ENCODE results near the gene IL13RA1. TPM values are rescaled to one million over a fixed set of nuclear protein-coding genes. Genes with fewer than 3 reads are reported as not detected.

The IL13RA1 gene
- total RNA-seq, 1 experiment from 2014 or later: 106 TPM

DNA sequence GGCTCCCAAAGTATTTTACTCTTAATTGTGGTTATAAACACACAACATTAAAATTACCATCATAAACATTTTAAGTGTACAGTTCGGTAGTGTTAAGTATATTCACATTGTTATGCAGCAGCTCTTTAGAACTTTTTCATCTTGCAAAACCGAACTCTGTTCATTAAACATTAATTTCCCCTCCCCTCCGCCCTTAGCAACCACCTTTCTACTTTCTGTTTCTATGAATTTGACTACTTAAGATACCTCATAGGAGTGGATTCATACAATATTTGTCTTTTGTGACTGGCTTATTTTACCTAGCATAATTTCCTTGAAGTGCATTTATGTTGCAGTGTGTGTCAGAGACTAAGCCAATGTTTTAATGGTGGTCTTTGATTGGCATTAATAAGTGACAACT, 32.6 kb downstream of the IL13RA1 start:
- BruUV-seq (replicated peaks): no TSS peak
- Histone ChIP-seq H3K4me3 (no peak overlapping the region), H3F3A (ENCODE audit: insufficient read depth, low read depth) (0 out of 2 replicates have a peak, but pooled peaks cover 5% of the 10 kb centered on the region), H3K9me2 (ENCODE audit: insufficient read depth) (no peaks in the 10 kb centered on the region), H3K27ac (no peak overlapping the region), H3K4me1 (replicated peaks; ENCODE audit: insufficient read depth) (no peaks in the 10 kb centered on the region), H3K27me3 (ENCODE audit: insufficient read depth, low read depth) (no peaks in the 10 kb centered on the region), H3K9me3 (ENCODE audit: insufficient read depth, low read depth) (no peaks in the 10 kb centered on the region), H3K4me2 (no peak overlapping the region), H2AFZ (no peak overlapping the region), H3K79me2 (ENCODE audit: low read depth) (no peaks in the 10 kb centered on the region), H4K20me1 (ENCODE audit: insufficient read depth) (no peaks in the 10 kb centered on the region; the same call in 1 of the 2 replicates), H3K36me3 (ENCODE audit: low read depth) (peaks cover 12% of the 10 kb centered on the region; the same call in 1 of the 2 replicates)
- no peak for DNase-seq
- POLR2A ChIA-PET (ENCODE audit: unreplicated experiment): no interaction called here
- TF ChIP-seq CTCF (conservative IDR thresholded peaks at IDR 0.05) (no peak), EZH2 (IDR thresholded peaks at IDR 0.05; ENCODE audit: low read depth) (no peak)
- intact Hi-C loops (cut with micrococcal nuclease; ENCODE audit: unreplicated experiment): no loop called here
- CTCF ChIA-PET: no interaction called here

GRCh38 chrX:118761939-118762707, 34.7 kb downstream of the IL13RA1 start:
- no peak overlapping the region for H3K4me3 ChIP-seq
- no peaks in the 10 kb centered on the region for H3K79me2 ChIP-seq (ENCODE audit: low read depth)
- no peak overlapping the region for H3K27ac ChIP-seq
- no peaks in the 10 kb centered on the region for H3K9me2 ChIP-seq (ENCODE audit: insufficient read depth)
- no peaks in the 10 kb centered on the region for H3K4me1 ChIP-seq (replicated peaks; ENCODE audit: insufficient read depth)
- TF ChIP-seq CTCF (conservative IDR thresholded peaks at IDR 0.05) (no peak; the same call in 1 of the 2 replicates), EZH2 (IDR thresholded peaks at IDR 0.05; ENCODE audit: low read depth) (no peak)
- intact Hi-C loops (cut with micrococcal nuclease; ENCODE audit: unreplicated experiment): no loop called here
- ChIA-PET POLR2A (ENCODE audit: unreplicated experiment) (no interaction called here), CTCF (interaction anchor here (0.6 kb wide), 1 partner anchor 158 kb away, joined by 3 read pairs; no protein-coding TSS in a partner anchor)
- H2AFZ ChIP-seq: no peak overlapping the region
- BruUV-seq (replicated peaks): no TSS peak
- DNase-seq: no peak
- H3F3A ChIP-seq (ENCODE audit: insufficient read depth, low read depth): 0 out of 2 replicates have a peak, but pooled peaks cover 5% of the 10 kb centered on the region
- H4K20me1 ChIP-seq (ENCODE audit: insufficient read depth): no peaks in the 10 kb centered on the region
- no peak overlapping the region for H3K4me2 ChIP-seq
- no peaks in the 10 kb centered on the region for H3K9me3 ChIP-seq (ENCODE audit: insufficient read depth, low read depth)
- H3K36me3 ChIP-seq (ENCODE audit: low read depth): peaks cover 12% of the 10 kb centered on the region; the same call in 1 of the 2 replicates
- no peaks in the 10 kb centered on the region for H3K27me3 ChIP-seq (ENCODE audit: insufficient read depth, low read depth)

- DNase-seq: no peak
- POLR2A ChIA-PET (ENCODE audit: unreplicated experiment): no interaction called here
- Histone ChIP-seq H4K20me1 (ENCODE audit: insufficient read depth) (no peaks in the 10 kb centered on the region), H3K27ac (no peak overlapping the region), H3F3A (ENCODE audit: insufficient read depth, low read depth) (0 out of 2 replicates have a peak, but pooled peaks cover under 1% of the 10 kb centered on the region), H3K9me3 (ENCODE audit: insufficient read depth, low read depth) (no peaks in the 10 kb centered on the region), H3K79me2 (ENCODE audit: low read depth) (no peaks in the 10 kb centered on the region), H3K27me3 (ENCODE audit: insufficient read depth, low read depth) (no peaks in the 10 kb centered on the region), H3K36me3 (ENCODE audit: low read depth) (peaks cover 6% of the 10 kb centered on the region; the same call in 1 of the 2 replicates), H2AFZ (no peak overlapping the region), H3K4me1 (replicated peaks; ENCODE audit: insufficient read depth) (no peaks in the 10 kb centered on the region), H3K4me3 (no peak overlapping the region), H3K9me2 (ENCODE audit: insufficient read depth) (no peaks in the 10 kb centered on the region), H3K4me2 (no peak overlapping the region)
- CTCF ChIA-PET: no interaction called here
- TF ChIP-seq EZH2 (IDR thresholded peaks at IDR 0.05; ENCODE audit: low read depth) (no peak), CTCF (conservative IDR thresholded peaks at IDR 0.05) (no peak)
- BruUV-seq (replicated peaks): no TSS peak
- intact Hi-C loops (cut with micrococcal nuclease; ENCODE audit: unreplicated experiment): no loop called here
These were observed 36.1 kb downstream of the IL13RA1 start for GRCh38 chrX:118763489-118763888.

Measured in PC-9 (cell line).